Stimulated activated CD8-positive, alpha-beta memory T cell treated with anti-CD3 and anti-CD28 coated beads, Interleukin-7, amount 100 ng/mL, for 48 hours (primary cell): ENCODE data around the gene ZSWIM6.

Source experiments
- DNase-seq, 2 donors: peaks; one replicate each; pipeline ENCODE4 v3.0.0-alpha.2; 2020; ENCODE audit warnings: low read depth in 1 of 2; ENCODE audit errors: extremely low read depth in 1 of 2

ZSWIM6 gene

DNA sequence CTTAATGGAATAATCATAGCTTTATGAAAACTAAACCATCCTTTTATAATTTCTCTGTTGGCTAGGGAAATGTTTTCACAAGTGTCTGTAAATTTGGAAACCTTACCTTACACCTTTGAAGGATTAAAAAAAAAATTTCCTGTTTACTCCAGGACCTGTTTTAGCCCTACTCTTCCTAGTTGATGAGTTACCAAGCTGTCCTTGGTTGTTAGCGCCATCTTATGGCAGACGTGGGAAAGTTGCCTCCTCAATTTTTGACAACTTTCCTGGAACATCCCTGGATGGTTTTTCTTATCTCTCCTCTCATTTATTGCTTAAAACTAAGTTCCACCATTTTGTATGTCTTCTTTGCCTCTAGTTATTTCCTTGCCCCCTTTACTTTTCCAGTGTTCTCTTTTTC is 25.7 kb downstream of the ZSWIM6 start:
- DNase-seq, result no peak

GRCh38 chr5:61362796-61363368 is 30.8 kb downstream of the ZSWIM6 start:
- DNase-seq, result no peak

GRCh38 chr5:61363401-61364114 is 31.5 kb downstream of the ZSWIM6 start:
- DNase-seq, result no peak

DNA sequence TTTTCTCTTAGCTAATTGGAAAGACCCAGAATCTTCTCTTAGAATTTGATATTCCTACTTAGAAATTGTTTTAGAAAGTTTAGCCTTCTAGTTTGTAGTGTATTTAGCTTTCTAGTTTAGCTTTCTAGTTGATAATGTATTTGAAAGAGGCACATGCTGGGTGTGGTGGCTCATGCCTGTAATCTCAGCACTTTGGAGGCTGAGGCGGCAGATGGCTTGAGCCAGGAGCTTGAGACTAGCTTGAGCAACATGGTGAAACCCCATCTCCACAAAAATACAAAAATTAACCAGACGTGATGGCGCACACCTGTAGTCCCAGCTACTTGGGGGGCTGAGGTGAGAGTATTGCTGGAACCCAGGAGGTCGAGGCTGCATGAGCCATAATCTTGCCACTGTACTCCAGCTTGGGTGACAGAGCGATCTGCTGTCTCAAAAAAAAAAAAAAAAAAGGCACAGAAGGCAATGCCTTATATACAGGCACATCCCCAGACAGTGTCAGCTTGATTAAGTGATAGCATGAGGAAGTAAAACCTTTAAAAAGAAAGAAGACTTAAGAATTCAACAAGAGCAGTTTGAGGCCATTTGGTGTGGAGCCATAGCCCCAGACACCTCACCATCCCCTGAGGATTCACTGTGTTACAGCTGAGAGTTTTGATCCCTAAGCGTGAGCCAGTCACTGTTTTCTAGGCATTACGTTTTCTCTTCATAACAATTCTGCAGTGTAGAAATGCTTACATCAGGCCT is 34.6 kb downstream of the ZSWIM6 start:
- no peak for DNase-seq

- no peak for DNase-seq
Observed at GRCh38 chr5:61370506-61370905, 38.4 kb downstream of the ZSWIM6 start.

DNA sequence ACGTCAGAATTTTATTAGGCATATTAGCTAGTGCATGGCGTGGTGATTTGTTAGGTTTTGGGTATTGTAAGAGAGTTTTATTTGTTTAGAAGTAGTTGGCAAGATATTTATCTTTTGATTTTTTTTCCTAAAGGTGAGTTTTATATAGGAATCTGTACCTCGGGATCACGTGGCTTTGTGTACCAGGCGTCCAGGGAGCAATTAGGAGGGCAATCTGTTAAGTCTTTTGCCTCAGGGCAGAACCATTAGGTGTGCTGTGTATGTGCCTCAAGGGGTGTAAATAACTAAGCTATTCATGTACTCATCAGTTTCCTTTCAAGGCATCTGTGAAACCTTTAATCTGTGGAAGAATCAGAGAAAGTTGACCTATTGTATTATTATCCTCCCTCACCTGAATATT is 39.4 kb downstream of the ZSWIM6 start:
- no peak for DNase-seq

DNA sequence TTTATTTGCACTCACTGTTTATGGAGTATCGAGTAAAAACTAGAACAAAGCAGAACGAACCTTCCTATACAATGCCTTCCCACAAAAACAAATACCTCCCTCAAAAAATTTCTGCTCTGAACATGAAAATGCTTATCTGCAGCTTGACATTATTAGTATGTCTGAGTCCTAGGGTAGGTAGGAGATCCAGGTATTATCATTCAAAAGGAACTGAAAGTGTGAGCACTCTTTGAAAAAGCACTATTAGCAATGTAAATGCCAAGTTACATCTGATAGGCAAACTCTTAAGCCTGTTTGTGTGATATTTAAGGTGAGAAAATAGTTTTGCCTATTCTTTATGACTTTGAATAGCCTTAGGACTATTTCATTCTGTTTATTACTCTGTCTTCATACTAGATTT is 47.6 kb downstream of the ZSWIM6 start:
- DNase-seq, result no peak

DNA sequence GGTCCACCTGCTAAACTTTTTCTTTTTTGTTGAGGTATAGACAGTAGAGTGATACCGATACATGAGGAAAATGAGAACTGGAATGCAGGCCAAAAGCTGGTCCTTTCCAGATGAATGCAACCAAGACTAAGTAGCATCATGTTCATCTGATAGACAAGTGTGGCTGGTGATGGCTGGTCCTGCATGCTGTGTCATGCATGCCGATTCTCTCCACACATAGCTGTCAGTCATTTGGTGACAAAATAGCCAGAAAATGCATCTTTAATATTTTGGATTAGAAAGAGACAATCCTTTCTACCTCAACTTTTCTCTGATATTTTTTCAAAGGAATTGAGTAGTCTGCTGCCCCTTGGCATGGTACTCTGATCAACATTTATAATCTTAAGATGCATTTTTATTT is 49.9 kb downstream of the ZSWIM6 start:
- DNase-seq, result no peak

DNA sequence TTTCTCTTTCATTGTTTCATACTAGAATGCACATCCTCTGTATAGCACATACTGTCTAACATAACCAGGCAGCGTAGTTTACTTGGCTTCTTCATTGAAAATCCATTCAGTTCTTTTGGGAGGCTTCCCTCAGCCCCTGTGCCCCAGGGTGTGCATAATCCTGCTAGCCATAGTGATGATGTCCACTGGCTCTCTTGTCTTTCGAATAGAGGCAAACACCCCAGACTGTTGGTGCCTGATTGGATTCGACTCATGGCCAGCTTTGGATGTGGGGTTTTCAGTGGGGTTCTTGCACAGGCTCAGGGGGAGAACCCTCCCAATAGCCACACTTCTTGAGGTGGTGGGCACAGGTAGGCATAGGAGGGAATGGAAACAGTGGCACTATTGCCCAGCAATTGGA is 53.6 kb downstream of the ZSWIM6 start:
- DNase-seq, result no peak

DNA sequence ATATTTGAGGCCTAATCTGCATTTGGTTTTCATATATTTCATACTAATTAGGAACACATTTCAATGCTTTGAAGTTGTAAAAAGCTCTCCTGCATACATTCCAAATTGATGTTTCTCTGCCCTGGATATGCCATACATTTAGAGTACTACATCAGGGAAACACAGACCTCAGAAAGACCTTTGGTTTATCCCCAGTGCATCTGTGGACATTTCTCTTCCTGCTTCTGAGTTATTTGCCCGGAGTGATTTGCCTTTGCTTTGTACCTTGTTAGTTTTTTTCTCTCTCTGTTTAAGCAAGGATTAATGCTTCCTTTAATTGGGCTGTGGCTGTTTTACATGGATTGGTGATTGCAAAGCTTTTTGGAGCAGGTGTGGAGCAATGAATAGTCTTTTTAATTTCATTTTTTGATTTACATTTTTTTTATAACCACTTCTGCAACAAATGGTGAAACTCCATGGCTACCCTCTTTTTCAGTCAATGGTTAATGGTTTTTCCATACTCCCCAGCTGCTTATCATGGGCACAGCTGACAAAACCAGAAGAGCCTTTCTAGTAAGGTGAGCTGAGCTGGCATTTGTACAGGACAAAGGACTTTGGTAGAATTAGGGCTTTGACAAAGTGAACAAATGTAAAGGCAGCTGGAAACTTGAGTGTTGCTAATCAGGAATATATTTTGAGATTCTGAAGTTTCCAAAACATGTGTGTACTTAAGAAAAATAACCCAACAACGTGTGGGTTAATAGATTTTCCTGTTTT is 54.2 kb downstream of the ZSWIM6 start:
- no peak for DNase-seq

DNA sequence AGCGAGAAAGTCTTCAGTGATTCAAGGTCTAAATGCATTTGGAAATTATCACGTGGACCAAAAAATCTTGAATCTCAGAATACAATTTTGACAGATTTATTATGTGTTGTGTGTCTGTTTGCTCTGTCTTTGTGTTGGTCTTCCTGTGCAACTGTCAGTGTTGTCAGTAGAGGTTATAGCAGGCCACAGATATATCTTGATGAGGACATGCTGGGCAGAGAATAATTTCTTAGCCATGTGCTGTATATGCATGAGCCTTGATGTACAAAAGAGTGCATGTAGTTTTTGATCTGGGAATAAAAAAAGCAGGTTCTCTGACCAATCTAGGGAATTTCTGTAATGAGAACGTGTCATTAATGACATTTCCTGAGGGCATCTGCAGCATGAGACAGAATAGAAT is 57.6 kb downstream of the ZSWIM6 start:
- DNase-seq, result no peak

GRCh38 chr5:61394078-61394704 is 62.1 kb downstream of the ZSWIM6 start:
- DNase-seq, result no peak

DNA sequence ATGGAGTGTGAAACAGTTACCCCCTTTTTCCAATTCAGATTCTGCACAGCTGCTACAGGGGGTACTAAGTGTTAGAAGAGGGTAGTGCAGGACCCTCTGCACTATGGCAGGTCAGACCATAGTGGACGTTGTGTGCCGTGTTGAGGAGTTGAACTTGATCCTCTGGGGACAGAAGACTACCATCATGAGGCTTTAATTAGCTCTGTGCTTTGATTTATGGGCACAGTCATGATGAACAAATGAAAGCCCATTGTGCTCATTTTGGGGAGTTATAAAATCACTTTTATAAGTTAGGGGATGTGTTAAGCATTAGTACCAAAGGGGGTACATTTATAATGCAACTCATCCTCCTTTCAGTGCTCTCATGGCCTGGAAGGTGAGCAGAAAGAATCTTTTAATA is 62.7 kb downstream of the ZSWIM6 start:
- no peak for DNase-seq

- no peak for DNase-seq
Observed at GRCh38 chr5:61397238-61397637, 65.2 kb downstream of the ZSWIM6 start.

DNA sequence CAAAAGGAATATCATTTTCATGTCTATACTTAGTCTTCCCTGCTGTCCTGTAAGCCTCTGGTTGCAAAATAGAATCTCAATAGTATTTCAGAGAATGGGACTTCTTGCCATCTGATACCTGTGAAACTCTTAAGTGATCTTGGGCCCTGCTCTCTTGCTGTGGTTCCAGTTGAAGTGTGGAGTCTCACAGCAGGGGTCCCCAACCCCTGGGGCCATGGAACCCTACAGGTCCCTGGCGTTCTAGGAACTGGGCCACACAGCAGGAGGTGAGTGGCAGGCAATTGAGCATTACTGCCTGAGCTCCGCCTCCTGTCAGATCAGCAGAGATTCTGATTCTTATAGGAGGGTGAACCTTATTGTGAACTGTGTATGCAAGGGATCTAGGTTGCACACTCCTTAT is 65.9 kb downstream of the ZSWIM6 start:
- no peak for DNase-seq

- no peak for DNase-seq
Observed at GRCh38 chr5:61398440-61398839, 66.4 kb downstream of the ZSWIM6 start.

DNA sequence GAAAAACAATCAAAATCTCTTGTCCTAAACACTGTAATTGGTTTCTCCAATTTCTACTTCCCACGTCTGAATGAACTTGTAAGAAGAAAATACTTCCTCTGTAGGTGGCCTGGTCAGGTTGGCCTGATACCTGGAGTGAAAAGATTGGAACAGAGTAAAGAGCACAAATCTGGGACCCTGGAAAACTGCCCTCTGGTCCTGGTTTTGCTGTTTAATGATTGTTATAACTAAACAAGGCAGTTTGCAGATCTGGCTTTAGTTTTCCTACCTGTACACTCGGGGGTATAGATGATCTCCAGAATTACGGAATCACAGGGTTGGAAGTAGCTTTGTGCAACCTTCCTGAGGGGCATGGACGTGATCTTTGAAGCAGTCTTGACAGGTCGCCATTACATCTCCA is 67.6 kb downstream of the ZSWIM6 start:
- no peak for DNase-seq

DNA sequence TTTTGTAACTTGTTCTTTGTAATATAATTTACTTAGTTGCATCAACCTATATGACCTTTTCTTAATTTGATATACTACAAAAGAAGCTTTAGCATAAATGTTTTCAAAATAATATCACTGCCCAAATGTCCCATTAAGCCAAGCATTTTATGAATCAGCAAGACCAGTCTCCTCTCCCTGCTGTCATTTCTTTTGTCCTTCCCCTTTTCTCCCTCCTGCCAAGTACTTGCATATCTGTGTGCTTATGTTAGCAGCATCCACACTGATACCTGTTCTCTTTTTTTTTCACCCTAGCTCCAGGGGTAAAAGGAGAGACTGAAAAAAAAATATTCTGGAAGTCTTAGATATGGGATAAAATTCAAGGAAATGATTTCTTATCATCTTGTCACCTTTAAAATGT is 69.7 kb downstream of the ZSWIM6 start:
- DNase-seq, result no peak

- DNase-seq, result no peak
Observed at GRCh38 chr5:61402244-61402823, 70.3 kb downstream of the ZSWIM6 start.

DNA sequence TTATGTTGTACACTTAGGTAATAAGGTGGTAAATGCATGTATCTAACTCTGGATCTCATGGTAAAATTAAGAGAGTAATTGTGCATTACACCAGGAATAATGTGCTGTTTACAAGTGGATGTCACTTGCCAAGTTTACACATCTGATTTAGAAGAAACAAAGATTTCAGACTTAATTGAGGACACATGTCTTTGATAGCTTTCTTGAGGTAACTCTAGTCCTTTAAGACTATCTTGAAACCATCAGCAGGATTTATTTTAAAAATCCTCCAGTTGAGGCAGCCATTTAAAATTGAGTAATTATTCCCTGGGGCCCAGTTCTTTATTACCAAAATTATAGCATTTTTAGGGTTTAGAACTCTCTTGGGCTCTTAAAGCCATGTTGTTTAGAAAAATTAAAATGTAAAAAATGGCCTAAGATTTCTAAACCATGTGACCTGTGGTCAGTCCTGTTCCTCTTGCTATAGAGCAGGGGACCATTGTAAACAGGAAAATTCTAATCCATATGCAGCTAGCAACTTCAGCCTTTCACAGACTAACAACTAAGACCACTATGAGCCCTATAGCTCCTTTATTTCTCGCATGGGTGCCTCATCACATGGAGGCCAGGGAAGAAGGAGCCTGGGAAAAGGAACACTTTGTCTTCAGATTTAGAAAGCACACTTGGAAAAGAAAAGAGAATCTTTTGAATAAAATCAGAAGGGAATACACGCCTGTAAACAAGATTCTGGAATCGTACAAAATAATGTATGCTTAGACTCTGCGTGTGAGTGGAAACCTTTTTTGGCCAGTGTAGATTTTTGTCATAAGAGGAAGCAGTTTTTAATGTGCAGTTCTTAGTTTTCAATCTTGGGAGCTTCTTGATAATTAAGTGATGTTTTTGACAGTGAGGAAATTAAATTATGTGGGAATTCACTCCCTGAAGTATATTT is 71.2 kb downstream of the ZSWIM6 start:
- no peak for DNase-seq
